ENCODE results near the gene DHX38. TPM values are rescaled to one million over a fixed set of nuclear protein-coding genes. Genes with fewer than 3 reads are reported as not detected.
A peak's percentile ranks its signal among the peaks of the same experiment; 100 is the strongest.

Gene DHX38
- total RNA-seq, 1 donor from 2014 or later: 38.7 TPM

DNA sequence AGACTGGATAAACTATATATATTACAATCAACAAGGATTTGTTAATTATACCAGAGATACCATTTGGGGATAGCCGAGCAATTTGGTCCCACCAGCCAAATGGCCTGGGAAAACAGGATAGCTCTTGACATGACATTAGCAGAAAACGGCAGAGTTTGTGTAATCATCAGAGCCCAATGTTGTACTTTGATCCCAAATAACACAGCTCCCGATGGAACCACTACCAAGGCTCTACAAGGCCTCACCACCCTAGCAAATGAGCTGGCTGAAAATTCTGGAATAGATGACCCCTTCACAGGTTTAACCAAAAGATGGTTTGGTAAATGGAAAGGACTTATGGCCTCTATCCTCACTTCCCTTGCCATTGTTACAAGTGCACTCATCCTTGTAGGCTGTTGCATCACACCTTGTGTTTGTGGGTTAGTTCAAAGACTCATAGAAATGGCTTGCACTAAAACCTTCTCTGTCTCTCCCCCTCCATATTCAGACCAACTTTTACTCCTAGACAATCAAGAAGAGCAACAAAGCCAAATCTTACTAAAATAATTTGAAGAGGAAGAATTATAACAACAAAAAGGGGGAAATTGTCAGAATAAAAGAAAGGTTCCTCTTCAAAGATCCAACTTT, 9.8 kb upstream of the DHX38 start:
- intact Hi-C loops (cut with micrococcal nuclease): no loop called here
- Histone ChIP-seq H3K4me3 (no peak overlapping the region), H3K27me3 (ENCODE audit: low read depth) (no peaks in the 10 kb centered on the region), H3K9me3 (replicated peaks) (peaks cover 8% of the 10 kb centered on the region), H3K4me1 (peaks cover 13% of the 10 kb centered on the region), H3K27ac (replicated peaks) (peak overlapping the region; percentile 73), H3K36me3 (peaks cover 45% of the 10 kb centered on the region)
- TF ChIP-seq, protein P1, sequence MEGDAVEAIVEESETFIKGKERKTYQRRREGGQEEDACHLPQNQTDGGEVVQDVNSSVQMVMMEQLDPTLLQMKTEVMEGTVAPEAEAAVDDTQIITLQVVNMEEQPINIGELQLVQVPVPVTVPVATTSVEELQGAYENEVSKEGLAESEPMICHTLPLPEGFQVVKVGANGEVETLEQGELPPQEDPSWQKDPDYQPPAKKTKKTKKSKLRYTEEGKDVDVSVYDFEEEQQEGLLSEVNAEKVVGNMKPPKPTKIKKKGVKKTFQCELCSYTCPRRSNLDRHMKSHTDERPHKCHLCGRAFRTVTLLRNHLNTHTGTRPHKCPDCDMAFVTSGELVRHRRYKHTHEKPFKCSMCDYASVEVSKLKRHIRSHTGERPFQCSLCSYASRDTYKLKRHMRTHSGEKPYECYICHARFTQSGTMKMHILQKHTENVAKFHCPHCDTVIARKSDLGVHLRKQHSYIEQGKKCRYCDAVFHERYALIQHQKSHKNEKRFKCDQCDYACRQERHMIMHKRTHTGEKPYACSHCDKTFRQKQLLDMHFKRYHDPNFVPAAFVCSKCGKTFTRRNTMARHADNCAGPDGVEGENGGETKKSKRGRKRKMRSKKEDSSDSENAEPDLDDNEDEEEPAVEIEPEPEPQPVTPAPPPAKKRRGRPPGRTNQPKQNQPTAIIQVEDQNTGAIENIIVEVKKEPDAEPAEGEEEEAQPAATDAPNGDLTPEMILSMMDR (IDR thresholded peaks at IDR 0.05; ENCODE audit: borderline replicate concordance): no peak
- no peak for DNase-seq

GRCh38 chr16:72084445-72084844, 9.2 kb upstream of the DHX38 start:
- no peak for DNase-seq
- H3K4me1 ChIP-seq: peaks cover 13% of the 10 kb centered on the region
- H3K36me3 ChIP-seq: peaks cover 51% of the 10 kb centered on the region
- TF ChIP-seq, protein P1 (IDR thresholded peaks at IDR 0.05; ENCODE audit: borderline replicate concordance): no peak
- no peak overlapping the region for H3K4me3 ChIP-seq
- peak overlapping the region; percentile 73 for H3K27ac ChIP-seq (replicated peaks)
- intact Hi-C loops (cut with micrococcal nuclease): no loop called here
- H3K27me3 ChIP-seq (ENCODE audit: low read depth): no peaks in the 10 kb centered on the region
- H3K9me3 ChIP-seq (replicated peaks): peaks cover 8% of the 10 kb centered on the region

- TF ChIP-seq, protein P1 (IDR thresholded peaks at IDR 0.05; ENCODE audit: borderline replicate concordance): no peak
- intact Hi-C loops (cut with micrococcal nuclease): no loop called here
These were observed 8.6 kb upstream of the DHX38 start for GRCh38 chr16:72085002-72085401.

GRCh38 chr16:72091217-72091616, 2.4 kb upstream of the DHX38 start:
- TF ChIP-seq, protein P1 (IDR thresholded peaks at IDR 0.05; ENCODE audit: borderline replicate concordance): no peak
- H3K27ac ChIP-seq (replicated peaks): no peak overlapping the region
- intact Hi-C loops (cut with micrococcal nuclease): no loop called here
- no peaks in the 10 kb centered on the region for H3K27me3 ChIP-seq (ENCODE audit: low read depth)
- peak overlapping the region; percentile 85 for H3K4me3 ChIP-seq
- no peak for DNase-seq
- peaks cover 47% of the 10 kb centered on the region for H3K4me1 ChIP-seq
- H3K9me3 ChIP-seq (replicated peaks): no peaks in the 10 kb centered on the region
- peaks cover 45% of the 10 kb centered on the region for H3K36me3 ChIP-seq

More at GRCh38 chr16:72085002-72085401, 8.6 kb upstream of the DHX38 start:
- H3K4me3 ChIP-seq: no peak overlapping the region
- H3K4me1 ChIP-seq: peaks cover 13% of the 10 kb centered on the region
- peak overlapping the region; percentile 73 for H3K27ac ChIP-seq (replicated peaks)
- H3K36me3 ChIP-seq: peaks cover 56% of the 10 kb centered on the region
- H3K27me3 ChIP-seq (ENCODE audit: low read depth): no peaks in the 10 kb centered on the region
- peaks cover 8% of the 10 kb centered on the region for H3K9me3 ChIP-seq (replicated peaks)
- peak; percentile 70 for DNase-seq

DNA sequence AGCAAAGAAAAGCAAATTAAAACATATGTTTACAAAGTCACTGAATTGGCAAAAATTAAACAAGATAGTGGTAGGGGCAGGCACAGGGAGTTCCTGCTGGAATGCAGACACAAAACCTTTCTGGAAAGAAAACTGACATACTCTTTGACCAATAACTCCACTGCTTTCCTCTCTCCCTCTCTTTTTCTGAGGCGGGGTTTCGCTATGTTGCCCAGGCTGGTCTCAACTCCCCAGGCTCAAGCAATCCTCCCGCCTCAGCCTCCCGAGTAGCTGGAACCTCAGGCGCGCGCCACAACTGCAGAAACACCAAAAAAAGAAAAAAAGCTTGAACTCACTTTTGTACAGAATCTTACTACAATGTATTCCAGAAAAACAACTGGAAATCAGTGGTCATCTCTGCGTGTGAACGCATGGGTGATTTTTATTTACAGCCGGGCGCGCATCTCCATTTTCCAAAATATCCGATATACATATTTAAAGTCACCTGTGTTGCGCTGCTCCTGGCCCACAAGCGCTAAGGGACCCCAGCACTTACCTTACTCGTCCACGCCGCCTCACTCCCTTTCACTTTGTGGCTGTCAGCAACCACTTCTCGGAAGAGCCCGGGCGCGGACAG, 707 bp upstream of the DHX38 start:
- peaks cover 47% of the 10 kb centered on the region for H3K36me3 ChIP-seq

More for the DNA sequence above, 707 bp upstream of the DHX38 start:
- peak overlapping the region; percentile 91 for H3K27ac ChIP-seq (replicated peaks)
- no peaks in the 10 kb centered on the region for H3K27me3 ChIP-seq (ENCODE audit: low read depth)
- intact Hi-C loops (cut with micrococcal nuclease): no loop called here
- no peaks in the 10 kb centered on the region for H3K9me3 ChIP-seq (replicated peaks)
- H3K4me3 ChIP-seq: peak overlapping the region; percentile 85
- TF ChIP-seq, protein P1 (IDR thresholded peaks at IDR 0.05; ENCODE audit: borderline replicate concordance): no peak
- H3K4me1 ChIP-seq: peaks cover 47% of the 10 kb centered on the region
- DNase-seq: no peak
